Upper lobe of left lung (tissue), 6 donors: ENCODE data around the gene NCOA1. TPM values are rescaled to one million over a fixed set of nuclear protein-coding genes. Genes with fewer than 3 reads are reported as not detected.

Source experiments
- ATAC-seq, 2 donors: fragments of 200-7000 bp; cut with Tn5 transposase; one replicate each; pipeline ENCODE4 v1.9.1; 2022; ENCODE audit warnings: mild to moderate bottlenecking in 2 of 2, moderate library complexity in 2 of 2; ENCODE audit not compliant: low FRiP score in 2 of 2
- DNase-seq, 2 donors: peaks; one replicate each; pipeline ENCODE4 v3.0.0-alpha.2; 2019 to 2020
- H3K27ac ChIP-seq, 4 donors: fragments of 200-600 bp; sonication (generic); one replicate each; pipeline ENCODE4 v1.5.1; 2016 to 2019
- H3K27me3 ChIP-seq, 4 donors: fragments of 200-600 bp; sonication (generic); one replicate each; pipeline ENCODE4 v1.5.1; 2017 to 2019
- H3K36me3 ChIP-seq, 4 donors: fragments of 200-600 bp; sonication (generic); one replicate each; pipeline ENCODE4 v1.5.1; 2016 to 2019
- H3K4me1 ChIP-seq, 4 donors: fragments of 200-600 bp; sonication (generic); one replicate each; pipeline ENCODE4 v1.5.1; 2018 to 2019
- H3K4me3 ChIP-seq, 4 donors: fragments of 200-600 bp; sonication (generic); one replicate each; pipeline ENCODE4 v1.5.1; 2017 to 2019; ENCODE audit warnings: mild to moderate bottlenecking in 2 of 4, moderate library complexity in 1 of 4
- H3K9me3 ChIP-seq, 4 donors: fragments of 200-600 bp; sonication (generic); one replicate each; pipeline ENCODE4 v1.5.1; 2018 to 2019
- CTCF ChIP-seq, 6 experiments: fragments of 450-650 bp in 4 of 6; fragments of 200-600 bp in 2 of 6; sonication (generic) in 2 of 6; IDR thresholded peaks; one replicate each; pipeline ENCODE4 v1.5.1; 2016 to 2019; ENCODE audit warnings: antibody characterized with exemption in 6 of 6
- EP300 ChIP-seq, 4 donors: sonication (generic); formaldehyde crosslinking; IDR thresholded peaks; one replicate each; pipeline ENCODE4 v1.5.1; 2017; ENCODE audit warnings: antibody characterized with exemption in 4 of 4, control low read depth in 2 of 4
- POLR2A ChIP-seq, 4 donors: fragments of 450-650 bp; IDR thresholded peaks; one replicate each; pipeline ENCODE4 v1.5.1; 2016 to 2017; ENCODE audit warnings: antibody characterized with exemption in 4 of 4, mild to moderate bottlenecking in 2 of 4
- POLR2AphosphoS5 ChIP-seq, 2 donors: sonication (generic); formaldehyde crosslinking; IDR thresholded peaks; one replicate each; pipeline ENCODE4 v1.5.1; 2017; ENCODE audit warnings: antibody characterized with exemption in 2 of 2
- WGBS, 2 donors: methylation state at CpG; one replicate each; pipeline ENCODE4 v1.1.5; 2017 to 2018; 5-methylcytosine and 5-hydroxymethylcytosine counted together
- total RNA-seq, 6 donors: library from RNA; depleted of rRNA in 4 of 6; stranded (reverse); fragments of >200 nt in 4 of 6; gene quantifications; one replicate each; pipeline versions ENCODE4 v1.1.0 to v1.2.1, GENCODE V29; 2016 to 2021
- donor health status: DM: no; HTN: no; CAD: no; lungs with moderate emphysema.
- donor health status: DM: no; HTN: yes; CAD: no; lungs with severe emphysema.

NCOA1 gene
- total RNA-seq, 6 donors from 2014 or later = 38.3 to 68.1 (median 42.5) TPM

- no peak for ATAC-seq
- H3K36me3 ChIP-seq = no peaks in the 10 kb centered on the region
- 66 to 81% methylated on average over 2 of the region's 2 CpGs for WGBS, 2 donors
- H3K9me3 ChIP-seq = no peaks in the 10 kb centered on the region
- H3K4me1 ChIP-seq = peaks cover 22 to 28% (median 23%) of the 10 kb centered on the region in 4 donors
- no peak overlapping the region for H3K27ac ChIP-seq
- no peak for DNase-seq
- H3K27me3 ChIP-seq = no peaks in the 10 kb centered on the region
- TF ChIP-seq CTCF (IDR thresholded peaks at IDR 0.05) = no peak
- no peak for TF ChIP-seq POLR2A (IDR thresholded peaks at IDR 0.05)
- no peak for TF ChIP-seq POLR2AphosphoS5 (IDR thresholded peaks at IDR 0.05)
- no peak for TF ChIP-seq EP300 (IDR thresholded peaks at IDR 0.05)
- H3K4me3 ChIP-seq = no peak overlapping the region
Observed at GRCh38 chr2:24515335-24515734, 24.3 kb downstream of the NCOA1 start.

- 93 to 100% methylated on average over 2 of the region's 2 CpGs for WGBS, 2 donors
- Histone ChIP-seq H3K4me1 (peaks cover 22 to 28% (median 25%) of the 10 kb centered on the region in 4 donors), H3K36me3 (no peaks in the 10 kb centered on the region), H3K27me3 (no peaks in the 10 kb centered on the region), H3K27ac (no peak overlapping the region), H3K9me3 (no peaks in the 10 kb centered on the region), H3K4me3 (no peak overlapping the region)
- DNase-seq = no peak
- no peak for ATAC-seq
- no peak for TF ChIP-seq POLR2AphosphoS5 (IDR thresholded peaks at IDR 0.05)
- TF ChIP-seq POLR2A (IDR thresholded peaks at IDR 0.05) = no peak
- no peak for TF ChIP-seq EP300 (IDR thresholded peaks at IDR 0.05)
- no peak for TF ChIP-seq CTCF (IDR thresholded peaks at IDR 0.05)
Observed at GRCh38 chr2:24515831-24516230, 24.8 kb downstream of the NCOA1 start.

- H3K4me3 ChIP-seq = no peak overlapping the region
- no peaks in the 10 kb centered on the region for H3K27me3 ChIP-seq
- H3K4me1 ChIP-seq = peaks cover 14 to 24% (median 20%) of the 10 kb centered on the region in 4 donors
- TF ChIP-seq POLR2A (IDR thresholded peaks at IDR 0.05) (no peak), CTCF (IDR thresholded peaks at IDR 0.05) (no peak), EP300 (IDR thresholded peaks at IDR 0.05) (no peak), POLR2AphosphoS5 (IDR thresholded peaks at IDR 0.05) (no peak)
- ATAC-seq (no peak), DNase-seq (no peak)
- WGBS, 2 donors = 80 to 81% methylated on average over 5 of the region's 5 CpGs
- no peaks in the 10 kb centered on the region for H3K36me3 ChIP-seq
- no peaks in the 10 kb centered on the region for H3K9me3 ChIP-seq
- H3K27ac ChIP-seq = no peak overlapping the region
Observed at GRCh38 chr2:24517247-24517646, 26.2 kb downstream of the NCOA1 start.

- Histone ChIP-seq H3K27me3 (no peaks in the 10 kb centered on the region), H3K27ac (no peak overlapping the region), H3K4me1 (peaks cover 0 to 16% (median 10%) of the 10 kb centered on the region in 4 donors), H3K36me3 (no peaks in the 10 kb centered on the region), H3K9me3 (no peaks in the 10 kb centered on the region), H3K4me3 (no peak overlapping the region)
- ATAC-seq (no peak), DNase-seq (no peak)
- no peak for TF ChIP-seq POLR2A (IDR thresholded peaks at IDR 0.05)
- no peak for TF ChIP-seq POLR2AphosphoS5 (IDR thresholded peaks at IDR 0.05)
- TF ChIP-seq CTCF (IDR thresholded peaks at IDR 0.05) = no peak
- no peak for TF ChIP-seq EP300 (IDR thresholded peaks at IDR 0.05)
- 84 to 90% methylated on average over 1 of the region's 1 CpG for WGBS, 2 donors
Observed at GRCh38 chr2:24520175-24520574, 29.1 kb downstream of the NCOA1 start.

GRCh38 chr2:24521162-24521857, 30.3 kb downstream of the NCOA1 start:
- ATAC-seq = no peak
- H3K4me3 ChIP-seq = no peak overlapping the region
- DNase-seq = no peak
- H3K27ac ChIP-seq = no peak overlapping the region
- H3K4me1 ChIP-seq = peaks cover 0 to 13% (median 8%) of the 10 kb centered on the region in 4 donors
- TF ChIP-seq EP300 (IDR thresholded peaks at IDR 0.05) (no peak), CTCF (IDR thresholded peaks at IDR 0.05) (no peak), POLR2A (IDR thresholded peaks at IDR 0.05) (no peak)
- H3K36me3 ChIP-seq = no peaks in the 10 kb centered on the region
- no peaks in the 10 kb centered on the region for H3K9me3 ChIP-seq
- WGBS, 2 donors = 86 to 93% methylated on average over 1 of the region's 1 CpG
- H3K27me3 ChIP-seq = no peaks in the 10 kb centered on the region
